Heart left ventricle (tissue), 16 donors: Measurements from ENCODE around the gene SGF29. TPM values are rescaled to one million over a fixed set of nuclear protein-coding genes. Genes with fewer than 3 reads are reported as not detected.

Experiments
- ATAC-seq, 4 donors: fragments of 200-7000 bp; cut with Tn5 transposase; one replicate each; pipeline ENCODE4 v1.9.1; 2020 to 2022; ENCODE audit warnings: moderate library complexity in 4 of 4, mild to moderate bottlenecking in 3 of 4, moderate number of reproducible peaks in 1 of 4
- DNase-seq, 5 donors: peaks; one replicate each; pipeline ENCODE4 v3.0.0-alpha.2; 2020
- H3K27ac ChIP-seq, 12 donors: fragments of 200-600 bp; sonication (generic) in 4 of 12; one replicate each; pipeline versions ENCODE4 v1.5.0 to v1.8.0; 2016 to 2022; ENCODE audit warnings: mild to moderate bottlenecking in 2 of 12
- H3K27me3 ChIP-seq, 9 donors: fragments of 200-600 bp; sonication (generic) in 2 of 9; one replicate each; pipeline versions ENCODE4 v1.5.1 to v1.8.0; 2016 to 2022; ENCODE audit warnings: mild to moderate bottlenecking in 3 of 9
- H3K36me3 ChIP-seq, 9 donors: fragments of 200-600 bp; sonication (generic) in 2 of 9; one replicate each; pipeline versions ENCODE4 v1.5.0 to v1.8.0; 2018 to 2022; ENCODE audit warnings: mild to moderate bottlenecking in 2 of 9
- H3K4me1 ChIP-seq, 12 donors: fragments of 200-600 bp; sonication (generic) in 4 of 12; one replicate each; pipeline versions ENCODE4 v1.5.0 to v1.8.0; 2016 to 2022; ENCODE audit warnings: mild to moderate bottlenecking in 3 of 12
- H3K4me3 ChIP-seq, 12 donors: fragments of 200-600 bp; sonication (generic) in 4 of 12; one replicate each; pipeline versions ENCODE4 v1.5.0 to v1.8.0; 2017 to 2022; ENCODE audit warnings: mild to moderate bottlenecking in 9 of 12, moderate library complexity in 4 of 12
- H3K9me3 ChIP-seq, 12 donors: fragments of 200-600 bp; sonication (generic) in 4 of 12; one replicate each; pipeline versions ENCODE4 v1.5.0 to v1.8.0; 2016 to 2022; ENCODE audit warnings: mild to moderate bottlenecking in 1 of 12
- CTCF ChIP-seq, 12 donors: fragments of 200-600 bp; sonication (generic) in 4 of 12; IDR thresholded peaks; one replicate each; pipeline versions ENCODE4 v1.5.0 to v1.8.0; 2018 to 2022; ENCODE audit warnings: antibody characterized with exemption in 12 of 12, mild to moderate bottlenecking in 5 of 12
- POLR2A ChIP-seq, 2 donors: fragments of 450-650 bp; IDR thresholded peaks; one replicate each; pipeline ENCODE4 v1.6.1; 2017; ENCODE audit warnings: antibody characterized with exemption in 2 of 2, mild to moderate bottlenecking in 2 of 2, moderate library complexity in 2 of 2
- WGBS, 4 donors: extraction: QIAGEN DNeasy Blood & Tissue Kit in 2 of 4; methylation state at CpG; one replicate each; pipeline versions ENCODE4 v1.1.5 to v1.1.7; 2013 to 2018; 5-methylcytosine and 5-hydroxymethylcytosine counted together
- intact Hi-C, 10 donors: fragments of 100-400 bp; cut with DNase I; formaldehyde crosslinking; loops; one replicate each; pipeline versions ENCODE4 v1.11.1 to v1.14.2; 2022
- polyA plus RNA-seq, 2 donors: library from polyadenylated mRNA; stranded (reverse); fragments of 200-250 nt; gene quantifications; one replicate each; pipeline ENCODE4 v1.2.3, GENCODE V29; 2013
- total RNA-seq, 9 donors: library from RNA; depleted of rRNA in 2 of 9; stranded (reverse); fragments of >200 nt in 2 of 9; fragmentation: NEBNext Ultra II Directional in 3 of 9; extraction: Animal tissue kit (Norgen Biotek cat#: 25700) in 3 of 9; gene quantifications; one replicate each; pipeline versions ENCODE4 v1.1.0 to v1.2.4, GENCODE V29; 2016 to 2023
- donor health status: ischemic (EF 13 %, LVEDD 7.1; RV severe dilation, severe dysfunction).
- donor health status: healthy with polysubstance abuse.
- donor health status: DM: no; HTN: yes; CAD: no.
- donor health status: DM: no; HTN: no; CAD: no.
- donor health status: ischemic (EF 25% LVEDD 6.9; RV normal size, moderate dysfunction).
- donor health status: ischemic (EF 25% LVEDD 5.7; RV mildly dilated, moderate dysfunction).
- donor health status: healthy.
- donor health status: DM: yes; HTN: yes; CAD: no.
- donor health status: ischemic (EF 35%, LVEDD 5.7; RV mildly dilated, moderate dysfunction).
- donor health status: nonischemic (EF 11% LVEDD 7.7; RV severe dilation, severe dysfunction).
- donor health status: DM: yes; HTN: yes; CAD: no.
- donor health status: PGD.
- donor health status: ischemic (EF 29% LVEDD 5.4; RV normal size, mild dysfunction).
- donor health status: nonischemic (EF 23%, LVEDD 6.1; RV moderate dilation, normal function).

SGF29 gene
- total and polyA plus RNA-seq, 11 donors, result 11.1 to 27.9 (median 15.6) TPM

DNA sequence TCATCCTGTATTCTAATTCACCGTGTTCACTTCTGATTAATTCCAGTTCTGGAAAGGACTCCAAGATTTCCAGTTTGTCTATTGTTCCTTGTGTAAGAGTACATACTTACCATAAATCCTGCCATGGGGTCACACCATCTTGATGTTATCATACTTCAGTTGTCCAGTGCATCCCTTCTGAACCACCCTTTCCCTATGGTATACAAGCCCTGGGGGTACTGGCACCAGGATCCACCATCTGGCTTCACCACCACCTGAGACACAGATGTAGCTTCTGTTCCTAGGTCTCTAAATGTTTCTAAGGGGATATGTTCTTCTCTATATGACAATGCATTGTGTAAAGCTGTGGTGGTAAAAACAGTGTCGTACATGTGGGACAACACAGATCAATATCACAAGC lies 21.2 kb downstream of the SGF29 start:
- no peak overlapping the region for H3K4me3 ChIP-seq
- no peaks in the 10 kb centered on the region for H3K36me3 ChIP-seq
- H3K27ac ChIP-seq, result no peak overlapping the region
- ATAC-seq, result no peak
- H3K27me3 ChIP-seq, result no peaks in the 10 kb centered on the region
- peaks cover 0 to 27% (median 19%) of the 10 kb centered on the region in 12 donors for H3K4me1 ChIP-seq
- WGBS, 4 donors, result 96 to 99% (median 98%) methylated on average over 2 of the region's 2 CpGs
- DNase-seq, result no peak
- TF ChIP-seq CTCF (IDR thresholded peaks at IDR 0.05), result no peak
- no peak for TF ChIP-seq POLR2A (IDR thresholded peaks at IDR 0.05)
- intact Hi-C loops, result no loop called here
- H3K9me3 ChIP-seq, result no peaks in the 10 kb centered on the region

DNA sequence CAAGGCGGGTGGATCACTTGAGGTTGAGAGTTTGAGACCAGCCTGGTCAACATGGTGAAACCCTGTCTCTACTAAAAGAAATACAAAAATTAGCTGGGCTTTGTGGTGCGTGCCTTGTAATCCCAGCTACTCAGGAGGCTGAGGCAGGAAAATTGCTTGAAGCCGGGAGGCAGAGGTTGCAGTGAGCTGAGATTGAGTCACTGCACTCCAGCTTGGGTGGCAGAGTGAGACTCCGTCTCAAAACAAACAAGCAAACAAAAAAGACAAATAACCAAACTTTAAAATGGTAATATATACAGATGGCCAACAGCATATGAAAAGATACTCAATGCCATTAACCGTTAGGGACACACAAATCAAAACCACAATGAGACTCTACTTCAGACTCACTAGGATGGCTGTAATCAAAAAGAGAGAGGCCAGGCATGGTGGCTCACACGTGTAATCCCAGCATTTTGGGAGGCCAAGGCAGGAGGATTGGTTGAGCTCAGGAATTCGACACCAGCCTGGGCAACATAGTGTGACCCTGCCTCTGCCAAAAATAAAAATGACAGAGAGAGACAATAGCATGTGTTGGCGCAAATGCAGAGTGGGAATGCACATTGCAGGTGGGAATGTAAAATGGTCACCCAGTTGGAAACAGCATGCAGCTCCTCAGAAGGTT lies 21.9 kb downstream of the SGF29 start:
- intact Hi-C loops, result no loop called here
- no peaks in the 10 kb centered on the region for H3K9me3 ChIP-seq
- 93 to 95% (median 95%) methylated on average over 8 of the region's 8 CpGs for WGBS, 4 donors

GRCh38 chr16:28580726-28581315 lies 27.1 kb downstream of the SGF29 start:
- ATAC-seq, result no peak
- DNase-seq, result no peak
- intact Hi-C loops, result no loop called here
- TF ChIP-seq POLR2A (IDR thresholded peaks at IDR 0.05), result no peak
- TF ChIP-seq CTCF (IDR thresholded peaks at IDR 0.05), result no peak
- H3K9me3 ChIP-seq, result no peaks in the 10 kb centered on the region
- H3K27me3 ChIP-seq, result no peaks in the 10 kb centered on the region
- WGBS, 4 donors, result 96 to 98% (median 97%) methylated on average over 15 of the region's 15 CpGs
- H3K36me3 ChIP-seq, result peaks cover 0 to 53% (median 40%) of the 10 kb centered on the region in 9 donors
- no peaks in the 10 kb centered on the region for H3K4me1 ChIP-seq
- H3K27ac ChIP-seq, result no peak overlapping the region
- H3K4me3 ChIP-seq, result no peak overlapping the region

More for the DNA sequence above, 21.9 kb downstream of the SGF29 start:
- Histone ChIP-seq H3K27ac (no peak overlapping the region), H3K4me3 (no peak overlapping the region), H3K36me3 (peaks cover 0 to 6% (median 0%) of the 10 kb centered on the region in 9 donors), H3K4me1 (peaks cover 0 to 27% (median 19%) of the 10 kb centered on the region in 12 donors), H3K27me3 (no peaks in the 10 kb centered on the region)
- no peak for ATAC-seq
- DNase-seq, result no peak
- TF ChIP-seq CTCF (IDR thresholded peaks at IDR 0.05) (no peak), POLR2A (IDR thresholded peaks at IDR 0.05) (no peak)

DNA sequence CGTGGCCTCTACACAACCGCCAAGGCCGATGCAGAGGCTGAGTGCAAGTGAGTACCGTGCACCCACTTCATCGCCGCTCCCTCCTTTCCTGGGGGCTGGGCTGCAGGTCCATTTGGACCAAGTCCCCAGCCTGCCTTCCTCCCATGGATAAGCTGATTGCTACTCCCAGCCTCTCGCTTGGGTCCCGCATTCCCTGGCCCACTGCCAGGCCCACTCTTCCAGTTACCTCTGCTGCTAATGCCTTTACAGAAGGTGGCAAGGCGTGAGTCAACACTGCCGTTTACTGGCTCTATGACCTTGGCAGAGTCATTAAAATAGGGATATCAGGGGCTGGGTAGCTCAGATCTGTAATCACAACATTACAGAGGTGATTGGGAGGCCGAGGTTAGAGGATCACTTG lies 32.0 kb downstream of the SGF29 start:
- H3K27ac ChIP-seq, result no peak overlapping the region
- no peak for TF ChIP-seq POLR2A (IDR thresholded peaks at IDR 0.05)
- TF ChIP-seq CTCF (IDR thresholded peaks at IDR 0.05), result no peak
- no peak overlapping the region for H3K4me3 ChIP-seq
- DNase-seq, result peak in 1 of 5 donors; percentile 57
- H3K27me3 ChIP-seq, result no peaks in the 10 kb centered on the region
- no peaks in the 10 kb centered on the region for H3K9me3 ChIP-seq
- 52 to 70% (median 64%) methylated on average over 6 to 11 of the region's 11 CpGs for WGBS, 4 donors
- ATAC-seq, result peak in 2 of 4 donors; percentile 23 to 55
- no peaks in the 10 kb centered on the region for H3K4me1 ChIP-seq
- intact Hi-C loops, result no loop called here
- peaks cover 0 to 94% (median 84%) of the 10 kb centered on the region in 9 donors for H3K36me3 ChIP-seq
